CD4-positive, alpha-beta T cell (primary cell): ENCODE data around the gene HK1. TPM values are rescaled to one million over a fixed set of nuclear protein-coding genes. Genes with fewer than 3 reads are reported as not detected.

Experiments used
- ATAC-seq: fragments of 200-7000 bp; cut with Tn5 transposase; one replicate; pipeline ENCODE4 v1.10.0; 2022; ENCODE audit warnings: mild to moderate bottlenecking; ENCODE audit not compliant: poor library complexity
- CTCF ChIA-PET: fragments of 350-600 bp; sonication (Branson Sonifier 250); formaldehyde crosslinking; loops from one replicate; lab custom pipeline; 2021; ENCODE audit warnings: antibody characterized with exemption, inconsistent platforms; lab: Charles Lee
- POLR2A ChIA-PET: fragments of 350-600 bp; sonication (Branson Sonifier 250); formaldehyde crosslinking; loops from one replicate; lab custom pipeline; 2021; ENCODE audit warnings: antibody characterized with exemption, inconsistent platforms; lab: Charles Lee
- DNase-seq, 14 experiments: peaks; one replicate each; pipeline ENCODE4 v3.0.0-alpha.2; 2013 to 2020; ENCODE audit warnings: mixed read lengths in 2 of 14
- H3K27ac ChIP-seq, 2 donors: one replicate each; pipeline versions ENCODE4 v1.5.1 to v1.7.0; 2013; ENCODE audit warnings: low read length in 2 of 2, low read depth in 1 of 2, mild to moderate bottlenecking in 1 of 2
- H3K27me3 ChIP-seq, 2 experiments: 1 replicate in 1 of 2; 2 replicates in 1 of 2; pipeline versions ENCODE4 v1.6.1 to v1.7.0; 2013; ENCODE audit warnings: low read length in 2 of 2, control low read depth in 1 of 2, mild to moderate bottlenecking in 1 of 2, moderate library complexity in 1 of 2; ENCODE audit not compliant: insufficient read depth in 2 of 2, control insufficient read depth in 1 of 2
- H3K36me3 ChIP-seq: one replicate; pipeline ENCODE4 v1.6.1; 2013; ENCODE audit warnings: low read length, control low read depth; ENCODE audit not compliant: insufficient read depth
- H3K4me1 ChIP-seq: one replicate; pipeline ENCODE4 v1.6.1; 2013; ENCODE audit warnings: low read length, control low read depth; ENCODE audit not compliant: insufficient read depth
- H3K4me3 ChIP-seq: one replicate; pipeline ENCODE4 v1.5.1; 2013; ENCODE audit warnings: mild to moderate bottlenecking, low read length, moderate library complexity
- H3K9me3 ChIP-seq, 2 experiments: 1 replicate in 1 of 2; 2 replicates in 1 of 2; pipeline versions ENCODE4 v1.6.1 to v1.7.0; 2013; ENCODE audit warnings: low read length in 2 of 2, mild to moderate bottlenecking in 2 of 2, control low read depth in 1 of 2, moderate library complexity in 1 of 2; ENCODE audit not compliant: control insufficient read depth in 1 of 2, insufficient read depth in 1 of 2
- H3K27ac Mint-ChIP-seq: one replicate; pipeline ENCODE4 v1.8.0; 2020; ENCODE audit warnings: mixed read lengths
- H3K27me3 Mint-ChIP-seq: one replicate; pipeline ENCODE4 v1.8.0; 2021; ENCODE audit warnings: mixed read lengths
- H3K36me3 Mint-ChIP-seq: one replicate; pipeline ENCODE4 v1.8.0; 2021; ENCODE audit warnings: low read depth, mixed read lengths
- H3K4me1 Mint-ChIP-seq: one replicate; pipeline ENCODE4 v1.8.0; 2021; ENCODE audit warnings: low read depth, mixed read lengths
- H3K4me3 Mint-ChIP-seq: one replicate; pipeline ENCODE4 v1.8.0; 2020; ENCODE audit warnings: mild to moderate bottlenecking, mixed read lengths
- H3K9me3 Mint-ChIP-seq: one replicate; pipeline ENCODE4 v1.8.0; 2020; ENCODE audit warnings: mixed read lengths
- intact Hi-C, 2 experiments: fragments of 100-400 bp; cut with DNase I in 1 of 2; cut with micrococcal nuclease in 1 of 2; formaldehyde crosslinking; loops; one replicate each; pipeline versions ENCODE4 v1.15.1 to v1.9.0; 2023 to 2025; cut with DNase I, micrococcal nuclease
- total RNA-seq, 174 experiments: library from RNA in 2 of 174; stranded (reverse) in 2 of 174; gene quantifications; one replicate each; pipeline ENCODE4 v1.2.3 and lab custom pipeline; 2021 to 2026
- TF ChIP-seq, protein P1 (sequence below): fragments of 200-600 bp; IDR thresholded peaks from one replicate; pipeline ENCODE4 v1.8.0; 2022; ENCODE audit warnings: antibody characterized with exemption, mild to moderate bottlenecking

Gene HK1
- total RNA-seq, 2 experiments from 2014 or later: 45.6 to 48.1 TPM

DNA sequence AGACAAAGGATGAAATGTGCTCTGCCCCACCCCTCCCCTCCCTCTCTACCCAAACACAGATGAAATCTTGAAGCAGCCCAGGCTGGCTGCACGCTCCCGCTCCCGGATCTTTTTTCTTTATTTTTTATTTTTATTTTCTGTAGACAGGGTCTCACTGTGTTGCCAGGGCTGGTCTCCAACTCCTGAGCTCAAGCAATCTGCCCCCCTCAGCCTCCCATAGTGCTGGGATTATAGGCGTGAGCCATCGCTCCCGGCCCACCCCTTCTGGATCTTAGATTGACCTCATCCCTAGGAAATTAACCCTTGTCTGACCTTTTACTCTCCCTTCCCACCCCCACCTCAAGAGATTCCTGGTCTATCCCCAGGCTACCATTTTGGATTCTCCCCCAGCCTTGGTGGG, 124.1 kb downstream of the HK1 start:
- H3K27ac Mint-ChIP-seq: no peak overlapping the region
- H3K27me3 ChIP-seq: no peaks in the 10 kb centered on the region

DNA sequence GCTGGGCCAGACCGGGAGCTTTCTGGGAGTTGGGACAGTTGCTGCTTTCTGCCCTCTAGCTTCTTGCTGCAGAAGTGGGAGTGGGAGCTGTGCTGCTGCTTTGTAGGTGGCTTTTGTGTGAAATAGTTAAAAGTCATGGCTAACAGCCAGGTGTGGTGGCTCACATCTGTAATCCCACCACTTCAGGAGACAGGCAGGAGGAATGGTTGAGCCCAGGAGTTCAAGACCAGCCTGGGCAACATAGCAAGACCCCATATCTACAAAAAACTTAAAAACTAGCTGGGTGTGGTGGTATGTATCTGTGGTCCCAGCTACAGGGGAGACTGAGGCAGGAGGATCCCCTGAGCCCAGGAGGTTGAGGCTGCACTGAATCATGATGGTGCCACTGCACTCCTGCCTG, 124.8 kb downstream of the HK1 start:
- intact Hi-C loops: no loop called here
- Mint-ChIP-seq H3K27me3 (no peaks in the 10 kb centered on the region), H3K4me3 (no peak overlapping the region), H3K9me3 (no peaks in the 10 kb centered on the region), H3K27ac (no peak overlapping the region), H3K4me1 (peaks cover 10% of the 10 kb centered on the region), H3K36me3 (peaks cover 64% of the 10 kb centered on the region)
- H3K4me3 ChIP-seq: no peak overlapping the region
- ATAC-seq: no peak
- H3K9me3 ChIP-seq: no peaks in the 10 kb centered on the region
- DNase-seq: no peak
- CTCF ChIA-PET: interaction anchor here (1.9 kb wide), 1 partner anchor 10 kb away, joined by 6 read pairs; no protein-coding TSS in a partner anchor
- H3K27ac ChIP-seq: no peak overlapping the region
- POLR2A ChIA-PET: no interaction called here
- TF ChIP-seq, protein P1, sequence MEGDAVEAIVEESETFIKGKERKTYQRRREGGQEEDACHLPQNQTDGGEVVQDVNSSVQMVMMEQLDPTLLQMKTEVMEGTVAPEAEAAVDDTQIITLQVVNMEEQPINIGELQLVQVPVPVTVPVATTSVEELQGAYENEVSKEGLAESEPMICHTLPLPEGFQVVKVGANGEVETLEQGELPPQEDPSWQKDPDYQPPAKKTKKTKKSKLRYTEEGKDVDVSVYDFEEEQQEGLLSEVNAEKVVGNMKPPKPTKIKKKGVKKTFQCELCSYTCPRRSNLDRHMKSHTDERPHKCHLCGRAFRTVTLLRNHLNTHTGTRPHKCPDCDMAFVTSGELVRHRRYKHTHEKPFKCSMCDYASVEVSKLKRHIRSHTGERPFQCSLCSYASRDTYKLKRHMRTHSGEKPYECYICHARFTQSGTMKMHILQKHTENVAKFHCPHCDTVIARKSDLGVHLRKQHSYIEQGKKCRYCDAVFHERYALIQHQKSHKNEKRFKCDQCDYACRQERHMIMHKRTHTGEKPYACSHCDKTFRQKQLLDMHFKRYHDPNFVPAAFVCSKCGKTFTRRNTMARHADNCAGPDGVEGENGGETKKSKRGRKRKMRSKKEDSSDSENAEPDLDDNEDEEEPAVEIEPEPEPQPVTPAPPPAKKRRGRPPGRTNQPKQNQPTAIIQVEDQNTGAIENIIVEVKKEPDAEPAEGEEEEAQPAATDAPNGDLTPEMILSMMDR: no peak
- H3K36me3 ChIP-seq: peaks cover 54% of the 10 kb centered on the region
- H3K27me3 ChIP-seq: no peaks in the 10 kb centered on the region
- H3K4me1 ChIP-seq: peaks cover 6% of the 10 kb centered on the region

More for the DNA sequence above, 124.1 kb downstream of the HK1 start:
- H3K36me3 ChIP-seq: peaks cover 58% of the 10 kb centered on the region
- no peak overlapping the region for H3K4me3 Mint-ChIP-seq
- DNase-seq: no peak
- no peaks in the 10 kb centered on the region for H3K27me3 Mint-ChIP-seq
- ChIA-PET POLR2A (no interaction called here), CTCF (no interaction called here)
- ATAC-seq: no peak
- no peaks in the 10 kb centered on the region for H3K9me3 Mint-ChIP-seq
- no peaks in the 10 kb centered on the region for H3K9me3 ChIP-seq
- no peak overlapping the region for H3K27ac ChIP-seq
- TF ChIP-seq, protein P1: no peak
- peaks cover 69% of the 10 kb centered on the region for H3K36me3 Mint-ChIP-seq
- H3K4me1 Mint-ChIP-seq: peaks cover 5% of the 10 kb centered on the region
- no peaks in the 10 kb centered on the region for H3K4me1 ChIP-seq
- intact Hi-C loops: no loop called here
- H3K4me3 ChIP-seq: no peak overlapping the region

DNA sequence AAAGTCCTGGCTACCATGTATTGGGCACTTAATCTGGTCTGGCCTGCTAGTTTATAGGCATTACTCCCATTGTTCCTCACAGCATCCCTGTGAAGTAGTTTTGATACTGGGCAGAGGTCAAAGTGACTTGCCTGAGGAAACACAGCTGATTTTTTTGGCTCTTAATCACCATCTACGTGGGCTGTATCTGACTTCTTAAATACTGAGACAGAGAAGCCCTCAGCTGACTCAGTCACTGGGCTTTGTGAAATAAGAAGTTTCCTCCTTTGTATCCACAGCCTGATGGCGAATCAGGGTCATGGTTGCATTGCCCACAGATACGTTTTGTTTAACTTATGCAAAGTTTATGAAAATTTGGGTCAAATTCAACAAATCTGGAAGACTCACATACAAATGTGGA, 125.2 kb downstream of the HK1 start:
- H3K27ac ChIP-seq: no peak overlapping the region
- H3K4me3 Mint-ChIP-seq: no peak overlapping the region
- CTCF ChIA-PET: interaction anchor here (1.9 kb wide), 1 partner anchor 11 kb away, joined by 6 read pairs; no protein-coding TSS in a partner anchor
- no peaks in the 10 kb centered on the region for H3K27me3 ChIP-seq
- ATAC-seq (no peak), DNase-seq (no peak)
- H3K9me3 Mint-ChIP-seq: no peaks in the 10 kb centered on the region
- H3K4me1 ChIP-seq: peaks cover 11% of the 10 kb centered on the region
- H3K4me3 ChIP-seq: no peak overlapping the region
- H3K4me1 Mint-ChIP-seq: peaks cover 14% of the 10 kb centered on the region
- H3K27ac Mint-ChIP-seq: peak overlapping the region; percentile 39
- no peaks in the 10 kb centered on the region for H3K9me3 ChIP-seq
- POLR2A ChIA-PET: interaction anchor here (0.6 kb wide), 1 partner anchor 252 kb away, joined by 3 read pairs; no protein-coding TSS in a partner anchor
- TF ChIP-seq, protein P1: no peak
- peaks cover 59% of the 10 kb centered on the region for H3K36me3 Mint-ChIP-seq
- intact Hi-C loops: no loop called here
- H3K36me3 ChIP-seq: peaks cover 50% of the 10 kb centered on the region
- H3K27me3 Mint-ChIP-seq: no peaks in the 10 kb centered on the region
